Measurements from ENCODE around the gene TP53BP2.
"Not testable (repeated sequence)": the region's sequence is repeated elsewhere in the genome, so short reads cannot be mapped to it uniquely, and the experiment has no call there.

GRCh38 chr1:223889319-223889718 lies 43.6 kb upstream of the TP53BP2 start:
- TF ChIP-seq, protein P1, sequence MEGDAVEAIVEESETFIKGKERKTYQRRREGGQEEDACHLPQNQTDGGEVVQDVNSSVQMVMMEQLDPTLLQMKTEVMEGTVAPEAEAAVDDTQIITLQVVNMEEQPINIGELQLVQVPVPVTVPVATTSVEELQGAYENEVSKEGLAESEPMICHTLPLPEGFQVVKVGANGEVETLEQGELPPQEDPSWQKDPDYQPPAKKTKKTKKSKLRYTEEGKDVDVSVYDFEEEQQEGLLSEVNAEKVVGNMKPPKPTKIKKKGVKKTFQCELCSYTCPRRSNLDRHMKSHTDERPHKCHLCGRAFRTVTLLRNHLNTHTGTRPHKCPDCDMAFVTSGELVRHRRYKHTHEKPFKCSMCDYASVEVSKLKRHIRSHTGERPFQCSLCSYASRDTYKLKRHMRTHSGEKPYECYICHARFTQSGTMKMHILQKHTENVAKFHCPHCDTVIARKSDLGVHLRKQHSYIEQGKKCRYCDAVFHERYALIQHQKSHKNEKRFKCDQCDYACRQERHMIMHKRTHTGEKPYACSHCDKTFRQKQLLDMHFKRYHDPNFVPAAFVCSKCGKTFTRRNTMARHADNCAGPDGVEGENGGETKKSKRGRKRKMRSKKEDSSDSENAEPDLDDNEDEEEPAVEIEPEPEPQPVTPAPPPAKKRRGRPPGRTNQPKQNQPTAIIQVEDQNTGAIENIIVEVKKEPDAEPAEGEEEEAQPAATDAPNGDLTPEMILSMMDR (IDR thresholded peaks at IDR 0.05), result not testable (repeated sequence)
- not testable (repeated sequence) for TF ChIP-seq POLR2A (IDR thresholded peaks at IDR 0.05); POLR2AphosphoS5 (IDR thresholded peaks at IDR 0.05; ENCODE audit: insufficient read depth in 1 of 2, low read depth in 1 of 2)
